H1 (cell line): ENCODE results near the gene AGBL4. TPM values are rescaled to one million over a fixed set of nuclear protein-coding genes. Genes with fewer than 3 reads are reported as not detected.

Experiments
- CTCF ChIA-PET: fragments of 300-600 bp; sonication (Branson Sonifier 250); formaldehyde crosslinking; loops from one replicate; lab custom pipeline; 2021; ENCODE audit not compliant: partially characterized antibody; lab: Charles Lee
- POLR2A ChIA-PET: fragments of 300-600 bp; sonication (Branson Sonifier 250); formaldehyde crosslinking; loops from one replicate; lab custom pipeline; 2021; ENCODE audit warnings: inconsistent platforms; ENCODE audit not compliant: partially characterized antibody; lab: Charles Lee
- DNase-seq, 2 experiments: peaks; one replicate each; pipeline versions ENCODE4 v3.0.0 to v3.0.0-alpha.2; 2010 to 2022; ENCODE audit warnings: low spot score in 2 of 2, low read depth in 1 of 2, mixed read lengths in 1 of 2
- FAIRE-seq: peaks from 2 replicates; lab custom pipeline; 2011; peaks lifted over from hg19 to GRCh38; lab: Jason Lieb, UNC
- H2AFZ ChIP-seq: 2 replicates; pipeline ENCODE4 v1.8.1; 2012; ENCODE audit warnings: low read length, inconsistent platforms
- H2AK5ac ChIP-seq: 2 replicates; pipeline ENCODE4 v1.6.1; 2013; ENCODE audit warnings: low read depth, low read length
- H2BK120ac ChIP-seq: replicated peaks from 2 replicates; pipeline ENCODE3; 2013; ENCODE audit warnings: low read depth, low read length, inconsistent platforms
- H2BK12ac ChIP-seq: 2 replicates; pipeline ENCODE4 v1.6.1; 2013; ENCODE audit warnings: low read depth, low read length
- H2BK15ac ChIP-seq: 2 replicates; pipeline ENCODE4 v1.6.1; 2013; ENCODE audit warnings: low read length
- H2BK20ac ChIP-seq: 2 replicates; pipeline ENCODE4 v1.6.1; 2013; ENCODE audit warnings: low read length
- H2BK5ac ChIP-seq: 2 replicates; pipeline ENCODE4 v1.6.1; 2013; ENCODE audit warnings: low read depth, low read length
- H3K14ac ChIP-seq: 2 replicates; pipeline ENCODE4 v1.6.1; 2013; ENCODE audit warnings: inconsistent platforms; ENCODE audit not compliant: insufficient read length
- H3K18ac ChIP-seq: 2 replicates; pipeline ENCODE4 v1.6.1; 2013; ENCODE audit warnings: low read length; ENCODE audit errors: extremely low read depth
- H3K23ac ChIP-seq: 2 replicates; pipeline ENCODE4 v1.6.1; 2013; ENCODE audit warnings: inconsistent platforms; ENCODE audit not compliant: insufficient read length
- H3K23me2 ChIP-seq: 2 replicates; pipeline ENCODE4 v1.6.1; 2013; ENCODE audit warnings: low read depth, low read length
- H3K27ac ChIP-seq: 2 replicates; pipeline ENCODE4 v1.6.1; 2011; ENCODE audit warnings: low read depth, low read length, inconsistent platforms
- H3K27me3 ChIP-seq, 4 experiments: replicated peaks in 1 of 4; 1 replicate in 1 of 4; 2 replicates in 3 of 4; pipeline versions ENCODE4 v1.6.1 to v1.8.1; 2011 to 2013; ENCODE audit warnings: low read length in 3 of 4, mild to moderate bottlenecking in 3 of 4, inconsistent platforms in 2 of 4, mixed read lengths in 2 of 4, moderate library complexity in 1 of 4; ENCODE audit not compliant: control insufficient read depth in 3 of 4, insufficient read depth in 3 of 4; ENCODE audit errors: extremely low read depth in 1 of 4
- H3K36me3 ChIP-seq, 4 experiments: 2 replicates each; pipeline versions ENCODE4 v1.6.1 to v1.8.1; 2011 to 2013; ENCODE audit warnings: mild to moderate bottlenecking in 4 of 4, low read length in 3 of 4, moderate library complexity in 2 of 4, control low read depth in 1 of 4, inconsistent platforms in 1 of 4; ENCODE audit not compliant: insufficient read depth in 4 of 4, control insufficient read depth in 2 of 4
- H3K4ac ChIP-seq: replicated peaks from 2 replicates; pipeline ENCODE3; 2013; ENCODE audit warnings: low read length, low read depth, mixed read lengths, inconsistent platforms; ENCODE audit not compliant: insufficient read length
- H3K4me1 ChIP-seq, 4 experiments: replicated peaks in 1 of 4; 1 replicate in 1 of 4; 2 replicates in 3 of 4; pipeline versions ENCODE4 v1.6.1 to v1.8.1; 2011 to 2013; ENCODE audit warnings: low read length in 3 of 4, inconsistent platforms in 2 of 4, mixed read lengths in 1 of 4; ENCODE audit not compliant: insufficient read depth in 4 of 4, control insufficient read depth in 3 of 4
- H3K4me2 ChIP-seq, 2 experiments: 2 replicates each; pipeline versions ENCODE4 v1.6.1 to v1.8.1; 2011 to 2013; ENCODE audit warnings: low read depth in 2 of 2, low read length in 2 of 2, control low read depth in 1 of 2, inconsistent platforms in 1 of 2, mild to moderate bottlenecking in 1 of 2; ENCODE audit not compliant: insufficient read depth in 1 of 2
- H3K4me3 ChIP-seq, 4 experiments: fragments of 200-600, 300-600 bp in 1 of 4; sonication (generic), shearing (Covaris generic), sonication (Bioruptor Twin) in 1 of 4; 2 replicates each; pipeline versions ENCODE4 v1.5.1 to v1.8.1; 2011 to 2016; ENCODE audit warnings: low read length in 4 of 4, low read depth in 3 of 4, control low read depth in 2 of 4, inconsistent platforms in 2 of 4, mild to moderate bottlenecking in 2 of 4, mixed read lengths in 1 of 4, moderate library complexity in 1 of 4; ENCODE audit not compliant: insufficient read depth in 2 of 4; ENCODE audit errors: extremely low read depth in 1 of 4
- H3K56ac ChIP-seq: replicated peaks from 2 replicates; pipeline ENCODE3; 2013; ENCODE audit warnings: low read depth, mild to moderate bottlenecking, mixed read lengths, low read length, inconsistent platforms; ENCODE audit not compliant: insufficient read length
- H3K79me1 ChIP-seq: 2 replicates; pipeline ENCODE4 v1.6.1; 2013; ENCODE audit warnings: low read depth, low read length, control low read depth
- H3K79me2 ChIP-seq, 2 experiments: 2 replicates each; pipeline versions ENCODE4 v1.6.1 to v1.8.1; 2012 to 2013; ENCODE audit warnings: low read length in 2 of 2, mild to moderate bottlenecking in 2 of 2, inconsistent platforms in 1 of 2; ENCODE audit not compliant: insufficient read depth in 2 of 2, control insufficient read depth in 1 of 2
- H3K9ac ChIP-seq, 4 experiments: replicated peaks in 1 of 4; 1 replicate in 1 of 4; 2 replicates in 3 of 4; pipeline versions ENCODE4 v1.6.1 to v1.8.1; 2011 to 2013; ENCODE audit warnings: low read depth in 3 of 4, low read length in 3 of 4, control low read depth in 2 of 4, mild to moderate bottlenecking in 2 of 4, moderate library complexity in 2 of 4, inconsistent platforms in 1 of 4; ENCODE audit errors: extremely low read depth in 1 of 4
- H3K9me3 ChIP-seq, 2 experiments: 2 replicates each; pipeline versions ENCODE4 v1.6.1 to v1.8.1; 2012 to 2013; ENCODE audit warnings: mild to moderate bottlenecking in 2 of 2, moderate library complexity in 2 of 2, control low read depth in 1 of 2, inconsistent platforms in 1 of 2, low read depth in 1 of 2, low read length in 1 of 2, mixed read lengths in 1 of 2; ENCODE audit not compliant: insufficient read depth in 2 of 2
- H4K20me1 ChIP-seq, 2 experiments: replicated peaks in 1 of 2; 2 replicates each; pipeline versions ENCODE3 to v1.8.1; 2011 to 2013; ENCODE audit warnings: inconsistent platforms in 2 of 2, low read length in 2 of 2, mild to moderate bottlenecking in 1 of 2; ENCODE audit not compliant: insufficient read depth in 2 of 2, control insufficient read depth in 1 of 2
- H4K5ac ChIP-seq: 2 replicates; pipeline ENCODE4 v1.6.1; 2013; ENCODE audit warnings: low read length, low read depth, mixed read lengths, inconsistent platforms; ENCODE audit not compliant: insufficient read length
- H4K8ac ChIP-seq: 2 replicates; pipeline ENCODE4 v1.8.0; 2013; ENCODE audit warnings: mild to moderate bottlenecking, moderate library complexity, low read length, inconsistent platforms; ENCODE audit not compliant: insufficient read depth; ENCODE audit errors: extremely low read depth
- H4K91ac ChIP-seq: replicated peaks from 2 replicates; pipeline ENCODE3; 2013; ENCODE audit warnings: low read length, mixed read lengths, inconsistent platforms; ENCODE audit not compliant: insufficient read length
- CREB1 ChIP-seq: IDR thresholded peaks from 2 replicates; pipeline ENCODE4 v1.6.1; 2012; ENCODE audit warnings: inconsistent platforms
- EGR1 ChIP-seq: IDR thresholded peaks from 2 replicates; pipeline ENCODE4 v1.6.1; 2011; ENCODE audit warnings: low read depth, low read length, borderline replicate concordance
- MAFK ChIP-seq: IDR thresholded peaks from 2 replicates; pipeline ENCODE4 v1.6.1; 2012; ENCODE audit warnings: low read depth, mild to moderate bottlenecking, improper control_type of control experiment, low read length
- RNF2 ChIP-seq: fragments of 200-900, 300-1000 bp; sonication (generic); IDR thresholded peaks from 2 replicates; pipeline ENCODE4 v1.7.1; 2016; ENCODE audit warnings: borderline replicate concordance, low read depth, mild to moderate bottlenecking, antibody characterized with exemption, low read length; ENCODE audit not compliant: poor library complexity, severe bottlenecking; ENCODE audit errors: missing control alignments
- SUZ12 ChIP-seq: fragments of 200-600 bp; sonication (generic); IDR thresholded peaks from 2 replicates; pipeline ENCODE4 v1.6.1; 2012; ENCODE audit warnings: mild to moderate bottlenecking, inconsistent platforms, low read length, moderate library complexity, mixed read lengths
- TAF1 ChIP-seq: IDR thresholded peaks from 2 replicates; pipeline ENCODE4 v1.6.1; 2011; ENCODE audit warnings: mild to moderate bottlenecking, low read depth, low read length
- TBP ChIP-seq: IDR thresholded peaks from 2 replicates; pipeline ENCODE4 v1.6.1; 2011; ENCODE audit warnings: low read depth, low read length, improper control_type of control experiment
- ZNF274 ChIP-seq: IDR thresholded peaks from 2 replicates; pipeline ENCODE4 v1.7.0; 2012; ENCODE audit warnings: low read length, borderline replicate concordance; ENCODE audit errors: extremely low read depth
- polyA plus RNA-seq, 7 experiments: library from polyadenylated mRNA; depleted of rRNA in 3 of 7; stranded (reverse) in 5 of 7; unstranded in 2 of 7; fragments of >200 nt in 5 of 7; fragments of 200-250 nt in 2 of 7; gene quantifications; 1 replicate in 5 of 7; 2 replicates in 1 of 7; 4 replicates in 1 of 7; pipeline versions ENCODE4 v1.2.1 to v1.2.3, GENCODE V29; 2011 to 2013; ENCODE audit warnings: missing spikeins in 2 of 7, mixed read lengths in 2 of 7
- total RNA-seq: library from RNA; stranded (reverse); fragmentation: NEBNext Ultra II Directional; extraction: Animal tissue kit (Norgen Biotek cat#: 25700); gene quantifications from 2 replicates; pipeline ENCODE4 v1.2.1, GENCODE V29; 2021

AGBL4 gene
- total and polyA plus RNA-seq, 2 of the 8 experiments (the other 6 are each of a cell fraction or from before 2014, with no cell fraction given), result 0.41 to 0.45 TPM

GRCh38 chr1:49626472-49626871 is 397.3 kb downstream of the AGBL4 start:
- H2BK12ac ChIP-seq, result no peak overlapping the region
- no peak overlapping the region for H3K4me3 ChIP-seq
- no peak overlapping the region for H2AFZ ChIP-seq
- no peak overlapping the region for H4K91ac ChIP-seq
- H3K4ac ChIP-seq, result no peak overlapping the region
- H3K36me3 ChIP-seq, result no peaks in the 10 kb centered on the region
- no peaks in the 10 kb centered on the region for H4K20me1 ChIP-seq
- H3K79me1 ChIP-seq, result no peaks in the 10 kb centered on the region
- H3K9ac ChIP-seq, result no peak overlapping the region
- H3K56ac ChIP-seq, result no peak overlapping the region
- no peak overlapping the region for H3K18ac ChIP-seq
- H3K9me3 ChIP-seq, result peaks cover 84 to 85% of the 10 kb centered on the region in 2 experiments
- H3K23me2 ChIP-seq, result no peaks in the 10 kb centered on the region
- H2AK5ac ChIP-seq, result no peak overlapping the region
- no peaks in the 10 kb centered on the region for H3K4me1 ChIP-seq
- no peak overlapping the region for H3K4me2 ChIP-seq
- no peak overlapping the region for H3K27ac ChIP-seq
- H2BK15ac ChIP-seq, result no peak overlapping the region
- no peak overlapping the region for H4K8ac ChIP-seq
- H3K14ac ChIP-seq, result no peak overlapping the region
- no peak overlapping the region for H4K5ac ChIP-seq
- TF ChIP-seq RNF2 (no peak), CREB1 (no peak), TBP (no peak), MAFK (no peak), EGR1 (no peak), TAF1 (no peak), ZNF274 (no peak), SUZ12 (no peak)
- DNase-seq, result no peak
- no peaks in the 10 kb centered on the region for H3K27me3 ChIP-seq
- no peak overlapping the region for H2BK20ac ChIP-seq
- POLR2A ChIA-PET, result no interaction called here
- H3K79me2 ChIP-seq, result no peaks in the 10 kb centered on the region
- no peak overlapping the region for H2BK120ac ChIP-seq
- H2BK5ac ChIP-seq, result no peak overlapping the region
- no peak overlapping the region for H3K23ac ChIP-seq
- FAIRE-seq, result no peak
- CTCF ChIA-PET, result no interaction called here
